GM21526 (cell line): ENCODE data around the gene SPINK9.
"Not testable (repeated sequence)": the region's sequence is repeated elsewhere in the genome, so short reads cannot be mapped to it uniquely, and the experiment has no call there.

Experiments used
- ATAC-seq: cut with Tn5 transposase; IDR thresholded peaks from one replicate; pipeline ENCODE4 v1.9.1; 2021; ENCODE audit warnings: moderate library complexity; ENCODE audit not compliant: unreplicated experiment, low FRiP score

Gene SPINK9, protein sequence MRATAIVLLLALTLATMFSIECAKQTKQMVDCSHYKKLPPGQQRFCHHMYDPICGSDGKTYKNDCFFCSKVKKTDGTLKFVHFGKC

DNA sequence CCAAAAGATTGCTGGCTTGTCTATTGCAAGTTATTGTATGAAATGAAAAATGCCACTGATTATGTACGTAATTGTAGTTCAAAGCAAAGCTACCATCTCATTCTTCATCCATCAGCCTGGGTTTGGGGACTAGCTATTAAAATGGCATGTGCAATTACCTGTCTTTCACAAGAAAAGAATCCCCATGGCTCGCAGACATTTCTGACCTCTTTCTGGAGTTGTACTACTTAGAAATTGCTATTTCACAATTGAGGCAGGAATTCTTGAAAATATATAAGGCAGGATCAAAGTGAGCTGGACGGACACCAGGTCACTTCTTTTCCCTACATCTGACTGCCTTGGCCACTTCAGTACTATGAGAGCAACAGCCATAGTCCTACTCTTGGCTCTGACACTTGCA lies at the start of gene SPINK9:
Gene SPINK9, plus strand, starts transcription at position 301 of the 400 bp plus-strand sequence. Its CDS starts 55 bp downstream, at position 356.
- ATAC-seq, result no peak

DNA sequence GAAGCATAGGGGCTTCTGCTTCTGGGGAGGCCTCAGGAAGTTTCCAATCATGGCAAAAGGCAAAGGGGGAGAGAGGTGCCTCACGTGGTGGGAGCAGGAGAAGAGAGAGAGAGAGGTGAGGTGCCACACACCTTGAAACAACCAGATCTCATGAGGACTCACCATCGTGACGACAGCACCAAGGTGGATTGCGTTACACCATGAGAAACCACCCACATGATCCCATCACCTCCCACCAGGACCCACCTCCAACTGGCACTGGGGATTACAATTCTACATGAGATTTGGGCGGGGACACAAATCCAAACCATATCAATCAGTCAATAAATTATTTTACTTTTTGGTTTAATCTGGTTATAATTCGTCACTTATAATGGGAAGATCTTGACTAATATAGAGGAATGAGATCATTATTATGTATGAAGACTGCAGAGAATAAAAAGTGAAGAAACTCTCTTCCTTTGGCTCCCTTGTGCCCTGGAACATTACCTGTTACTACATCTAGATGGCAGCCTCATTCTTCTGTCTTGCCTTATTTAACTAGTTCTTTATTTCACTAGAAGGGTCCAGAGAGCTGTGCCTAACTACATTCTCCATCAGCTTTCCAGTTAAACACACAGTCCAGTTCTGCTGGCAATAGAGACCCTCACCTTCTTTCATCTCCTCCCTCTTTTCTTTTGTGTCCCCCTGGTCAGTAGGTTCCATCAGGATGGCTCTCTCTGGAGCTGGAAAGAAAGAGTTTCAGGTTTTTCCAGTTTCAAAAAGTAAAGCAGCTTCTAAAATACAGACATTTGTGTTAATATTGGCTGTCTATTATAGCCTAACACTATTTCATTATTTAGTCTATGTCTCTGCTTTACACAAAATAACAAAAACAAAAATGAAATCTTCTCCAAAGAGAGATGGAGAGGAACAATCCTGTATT lies 44.8 kb upstream of the SPINK9 start:
- ATAC-seq, result peak; percentile 53

DNA sequence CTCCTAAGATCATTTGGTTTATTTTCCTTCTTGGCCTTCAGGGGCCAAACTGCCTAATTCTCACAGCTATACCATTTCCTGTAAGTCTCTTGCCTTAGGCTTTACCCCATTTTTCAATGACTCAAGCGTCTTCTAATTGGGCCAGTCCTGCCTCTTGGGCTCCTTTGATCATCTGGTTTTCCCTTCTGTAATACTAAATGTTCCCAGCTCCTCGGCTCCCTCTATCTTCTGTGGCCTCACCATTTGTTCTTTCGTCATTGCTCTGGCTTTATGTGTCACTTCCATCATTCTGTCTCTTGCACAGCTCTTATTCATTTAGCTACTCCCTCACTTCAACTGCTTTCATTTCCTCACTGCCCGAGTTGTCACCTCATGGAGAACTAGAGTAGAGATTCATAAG lies 37.6 kb upstream of the SPINK9 start:
- ATAC-seq, result no peak

DNA sequence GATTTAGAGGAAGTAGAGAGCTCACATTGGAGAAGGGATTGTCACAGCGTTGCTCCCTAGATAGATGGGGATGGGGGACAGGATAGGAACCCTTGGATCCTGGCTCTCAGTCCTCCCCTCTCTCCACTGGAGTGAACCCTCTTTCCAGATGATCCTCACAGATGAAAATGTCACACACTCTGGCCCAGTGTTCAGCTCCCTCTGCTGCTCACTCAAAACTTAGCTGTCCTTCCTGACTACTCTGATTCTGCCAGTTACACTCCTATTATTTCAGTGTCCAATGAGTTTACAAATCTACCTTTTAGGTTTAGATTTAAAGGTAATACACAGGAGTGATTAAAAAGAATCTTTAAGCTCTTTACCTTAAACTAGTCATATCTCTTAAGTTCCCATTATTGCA lies 28.9 kb upstream of the SPINK9 start:
- ATAC-seq, result no peak

DNA sequence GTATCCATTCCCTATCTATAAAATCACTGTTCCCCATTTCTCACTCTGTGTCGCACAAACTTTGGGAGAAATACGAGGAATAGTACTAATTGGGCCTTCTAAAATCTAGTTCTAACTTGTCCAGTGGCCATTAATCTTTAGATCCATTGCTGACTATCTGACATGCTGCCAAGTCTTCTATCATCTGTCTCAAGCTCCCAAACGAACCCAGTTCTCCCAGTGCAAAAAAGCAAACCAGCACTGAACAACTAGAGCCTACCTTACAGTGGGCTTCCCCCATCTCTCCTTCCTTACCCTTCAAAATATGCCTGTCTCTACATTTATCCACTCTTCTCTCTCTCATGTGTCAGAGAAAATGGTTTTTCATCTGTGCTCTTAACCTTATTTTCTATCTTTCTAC lies 26.3 kb upstream of the SPINK9 start:
- no peak for ATAC-seq

DNA sequence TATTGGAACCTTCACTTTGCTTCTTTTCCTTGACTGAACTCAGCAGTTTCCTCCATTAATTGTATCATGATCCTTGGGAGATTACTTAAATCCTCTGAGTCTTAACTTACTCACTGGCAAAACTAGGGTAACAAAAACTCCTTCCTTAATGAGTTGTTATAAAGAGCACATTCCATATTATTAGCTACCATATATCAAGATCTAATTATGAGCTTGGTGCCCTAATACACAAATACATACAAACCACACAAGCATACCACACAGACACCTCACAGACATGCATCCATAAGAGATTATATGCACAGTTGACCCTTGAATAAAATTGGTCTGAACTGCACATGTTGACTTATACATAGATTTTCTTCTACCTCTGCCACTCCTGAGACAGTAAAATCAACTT lies 25.6 kb upstream of the SPINK9 start:
- ATAC-seq, result no peak

DNA sequence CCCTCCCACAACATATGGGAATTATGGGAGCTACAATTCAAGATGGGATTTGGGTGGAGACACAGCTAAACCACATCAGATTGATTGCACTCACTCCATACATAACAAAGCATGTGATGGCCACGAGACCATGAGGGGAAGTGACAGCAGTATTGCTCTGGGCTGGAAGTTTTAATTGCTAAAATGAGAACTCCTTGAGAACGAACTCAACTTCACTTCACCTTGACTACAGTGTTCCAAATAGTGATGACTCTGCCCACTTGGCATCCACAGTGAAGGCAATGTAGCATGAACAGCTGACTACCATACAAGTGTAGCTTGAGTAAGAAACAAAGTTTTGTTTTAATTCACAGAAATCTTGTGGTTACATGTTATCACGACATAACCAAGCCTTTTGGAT lies 23.9 kb upstream of the SPINK9 start:
- ATAC-seq, result no peak

DNA sequence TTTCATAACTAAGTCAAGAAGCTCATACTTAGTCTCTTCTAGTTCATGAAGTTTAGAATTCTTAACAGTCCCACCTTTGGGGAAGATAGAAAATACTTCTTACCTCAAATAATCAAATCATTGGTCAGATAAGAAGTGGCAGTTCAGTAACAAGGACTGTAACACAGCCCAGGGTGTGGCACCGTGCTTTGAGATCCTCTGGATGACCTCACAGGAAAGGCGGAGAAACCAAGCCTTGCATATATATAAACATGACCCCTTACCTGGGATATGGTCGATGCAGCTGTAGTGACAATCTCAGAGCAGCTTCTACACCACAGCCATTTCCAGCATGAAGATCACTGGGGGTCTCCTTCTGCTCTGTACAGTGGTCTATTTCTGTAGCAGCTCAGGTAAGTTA lies 23.2 kb upstream of the SPINK9 start, which contains the start of gene SPINK7:
Gene SPINK7, plus strand, starts transcription at position 271 of the 400 bp plus-strand sequence. Its CDS starts 61 bp downstream, at position 332.
- no peak for ATAC-seq

DNA sequence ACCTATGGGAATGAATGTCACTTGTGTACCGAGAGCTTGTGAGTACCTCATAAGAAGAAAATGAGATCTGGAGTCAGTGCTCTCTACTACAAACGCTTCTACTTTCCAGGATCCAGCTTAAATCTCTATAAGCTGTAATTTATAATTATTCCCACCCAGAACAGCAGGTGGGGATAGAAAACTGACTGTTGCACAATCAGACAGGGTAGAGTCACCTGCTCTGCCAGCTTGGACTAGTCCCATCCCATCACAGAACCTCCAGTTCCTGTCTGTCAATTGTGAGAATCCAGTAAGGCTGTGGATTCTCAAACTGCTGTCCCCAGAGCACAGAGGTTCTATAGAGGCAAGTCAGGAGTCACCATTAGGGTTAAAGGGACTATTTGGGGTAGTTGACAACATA lies 21.2 kb upstream of the SPINK9 start:
- no peak for ATAC-seq

DNA sequence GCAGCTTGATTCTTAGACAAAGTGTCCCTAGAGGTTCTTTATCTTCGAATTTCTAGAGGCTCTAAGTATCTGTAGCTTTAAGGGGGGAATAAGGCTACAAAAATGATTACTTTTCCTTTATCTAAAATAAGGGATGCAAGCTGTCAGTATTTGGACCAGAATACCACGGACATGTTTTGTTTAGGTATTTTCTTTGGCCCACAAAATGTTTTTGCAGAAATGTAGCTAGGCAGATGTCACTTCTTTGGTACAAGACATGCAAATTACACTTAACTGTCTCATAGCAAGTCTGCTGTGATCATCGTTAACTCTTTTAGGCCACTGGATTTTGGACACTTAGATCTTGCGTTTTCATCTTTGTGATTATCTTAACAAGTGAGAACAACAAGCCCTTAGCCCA lies 20.6 kb upstream of the SPINK9 start:
- no peak for ATAC-seq

DNA sequence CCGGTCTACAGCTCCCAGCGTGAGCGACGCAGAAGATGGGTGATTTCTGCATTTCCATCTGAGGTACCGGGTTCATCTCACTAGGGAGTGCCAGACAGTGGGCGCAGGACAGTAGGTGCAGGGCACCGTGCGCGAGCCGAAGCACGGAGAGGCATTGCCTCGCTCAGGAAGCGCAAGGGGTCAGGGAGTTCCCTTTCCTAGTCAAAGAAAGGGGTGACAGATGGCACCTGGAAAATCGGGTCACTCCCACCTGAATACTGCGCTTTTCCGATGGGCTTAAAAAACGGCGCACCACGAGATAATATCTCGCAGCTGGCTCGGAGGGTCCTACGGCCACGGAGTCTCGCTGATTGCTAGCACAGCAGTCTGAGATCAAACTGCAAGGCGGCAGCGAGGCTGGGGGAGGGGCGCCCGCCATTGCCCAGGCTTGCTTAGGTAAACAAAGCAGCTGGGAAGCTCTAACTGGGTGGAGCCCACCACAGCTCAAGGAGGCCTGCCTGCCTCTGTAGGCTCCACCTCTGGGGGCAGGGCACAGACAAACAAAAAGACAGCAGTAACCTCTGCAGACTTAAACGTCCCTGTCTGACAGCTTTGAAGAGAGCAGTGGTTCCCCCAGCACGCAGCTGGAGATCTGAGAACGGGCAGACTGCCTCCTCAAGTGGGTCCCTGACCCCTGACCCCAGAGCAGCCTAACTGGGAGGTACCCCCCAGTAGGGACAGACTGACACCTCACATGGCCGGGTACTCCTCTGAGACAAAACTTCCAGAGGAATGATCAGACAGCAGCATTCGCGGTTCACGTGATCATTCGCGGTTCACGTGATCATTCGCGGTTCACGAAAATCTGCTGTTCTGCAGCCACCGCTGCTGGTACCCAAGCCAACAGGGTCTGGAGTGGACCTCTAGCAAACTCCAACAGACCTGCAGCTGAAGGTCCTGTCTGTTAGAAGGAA lies 15.1 kb upstream of the SPINK9 start:
- ATAC-seq, result not testable (repeated sequence)

DNA sequence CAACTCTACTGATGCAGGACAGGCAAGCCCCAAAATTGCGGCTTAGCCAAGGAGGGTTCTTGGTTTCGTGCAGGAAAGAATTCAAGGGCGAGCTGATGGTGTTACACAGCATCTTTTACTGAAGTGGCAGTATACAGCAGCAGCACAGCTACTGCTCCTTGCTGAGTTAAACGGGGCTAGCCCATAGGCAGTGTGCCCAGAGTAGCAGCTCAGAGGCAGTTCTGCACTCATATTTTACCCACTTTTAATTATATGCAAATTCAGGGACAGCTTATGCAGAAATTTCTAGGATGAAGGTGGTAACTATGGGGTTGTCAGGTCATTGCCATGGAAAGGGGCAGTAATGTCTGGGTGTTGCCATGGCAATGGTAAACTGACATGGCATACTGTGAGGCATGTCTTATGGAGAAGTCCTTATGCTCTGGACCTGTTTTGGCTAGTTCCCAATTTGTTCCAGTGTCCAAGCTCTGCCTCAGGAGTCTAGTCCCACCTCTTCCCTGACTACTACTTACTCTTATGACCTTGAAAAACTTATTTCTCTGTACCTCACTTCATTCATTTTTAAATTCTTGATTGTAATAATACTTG lies 2.0 kb upstream of the SPINK9 start:
- no peak for ATAC-seq

DNA sequence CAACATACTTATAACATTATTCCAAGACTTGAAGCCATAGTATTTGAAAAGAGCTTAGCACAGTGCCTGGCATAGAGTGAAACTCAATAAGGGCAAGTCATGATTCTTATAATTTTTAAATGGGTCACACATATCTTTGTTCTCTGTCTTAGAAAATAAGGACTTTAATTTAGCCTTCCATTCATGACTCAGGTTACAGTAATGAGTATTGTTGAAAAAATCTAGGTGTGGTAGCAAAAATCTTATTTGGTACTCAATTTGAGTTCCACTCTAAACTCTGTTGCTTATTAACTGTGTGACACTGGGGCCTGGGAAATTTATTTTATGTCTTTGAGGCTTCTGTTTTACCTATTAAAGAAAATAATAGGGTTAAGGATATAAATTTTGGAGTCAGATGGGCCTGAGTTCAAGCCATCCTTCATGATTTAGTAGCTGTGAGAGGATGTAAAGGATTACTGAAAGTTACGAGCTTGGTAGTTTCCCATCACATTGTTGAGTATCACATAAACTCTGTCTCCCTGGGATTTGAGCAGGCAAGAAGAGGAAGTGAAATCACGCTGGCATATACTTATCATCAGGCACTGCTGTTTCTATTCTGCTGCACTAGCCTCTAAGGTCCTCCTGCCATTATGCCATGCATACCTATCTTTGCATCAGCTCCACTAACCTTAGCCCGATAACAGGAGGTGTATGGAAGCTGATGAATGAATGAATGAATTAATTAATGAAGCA lies 1.5 kb downstream of the SPINK9 start:
- ATAC-seq, result no peak

DNA sequence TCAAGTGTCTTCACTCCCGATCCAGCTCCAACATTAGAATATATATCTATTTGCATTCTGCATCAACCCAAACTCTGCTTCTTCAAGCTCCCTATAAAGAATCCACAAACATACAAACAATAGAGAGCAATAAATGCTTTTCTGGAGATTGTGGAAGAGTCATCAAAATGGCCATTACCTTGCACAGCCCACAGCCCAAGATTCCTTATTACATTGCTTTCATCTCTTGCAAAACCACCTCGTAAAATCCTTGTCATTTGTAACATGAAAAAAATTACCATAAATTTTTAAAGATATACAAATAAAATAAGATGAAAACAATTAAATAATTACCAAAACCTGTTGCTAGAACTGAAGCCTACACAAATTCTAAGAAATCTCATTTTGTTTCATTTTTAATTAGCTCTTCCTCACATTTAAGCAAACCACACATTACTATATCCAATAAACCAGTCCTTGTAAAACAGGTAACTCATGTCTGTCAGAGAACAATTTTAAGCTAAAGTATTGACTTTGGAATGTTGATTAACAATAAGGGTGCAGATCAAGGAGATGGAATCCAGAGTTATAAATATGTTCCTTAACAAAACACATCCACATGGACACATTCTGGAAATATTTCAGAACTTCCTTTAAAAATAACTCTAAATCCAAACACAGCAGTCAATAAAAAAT lies 7.1 kb downstream of the SPINK9 start:
- ATAC-seq, result no peak

DNA sequence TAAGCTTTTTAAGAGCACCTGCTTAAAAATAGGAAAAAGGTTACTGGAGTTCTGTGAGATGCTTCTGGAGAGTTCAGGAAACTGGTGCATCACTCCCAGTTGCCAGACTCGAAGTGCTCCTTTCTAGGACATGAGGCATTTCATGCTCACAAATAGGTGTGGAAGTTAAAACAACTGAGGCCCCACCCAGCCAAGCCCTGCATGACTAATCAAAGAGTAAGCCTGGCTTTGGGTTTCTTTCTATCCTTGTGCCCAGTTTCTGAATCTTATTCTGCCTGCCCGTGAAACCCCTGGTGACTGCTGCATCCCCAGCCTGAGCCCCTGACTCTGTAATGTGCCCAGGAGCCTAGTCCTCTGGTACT lies 7.7 kb downstream of the SPINK9 start:
- ATAC-seq, result no peak

DNA sequence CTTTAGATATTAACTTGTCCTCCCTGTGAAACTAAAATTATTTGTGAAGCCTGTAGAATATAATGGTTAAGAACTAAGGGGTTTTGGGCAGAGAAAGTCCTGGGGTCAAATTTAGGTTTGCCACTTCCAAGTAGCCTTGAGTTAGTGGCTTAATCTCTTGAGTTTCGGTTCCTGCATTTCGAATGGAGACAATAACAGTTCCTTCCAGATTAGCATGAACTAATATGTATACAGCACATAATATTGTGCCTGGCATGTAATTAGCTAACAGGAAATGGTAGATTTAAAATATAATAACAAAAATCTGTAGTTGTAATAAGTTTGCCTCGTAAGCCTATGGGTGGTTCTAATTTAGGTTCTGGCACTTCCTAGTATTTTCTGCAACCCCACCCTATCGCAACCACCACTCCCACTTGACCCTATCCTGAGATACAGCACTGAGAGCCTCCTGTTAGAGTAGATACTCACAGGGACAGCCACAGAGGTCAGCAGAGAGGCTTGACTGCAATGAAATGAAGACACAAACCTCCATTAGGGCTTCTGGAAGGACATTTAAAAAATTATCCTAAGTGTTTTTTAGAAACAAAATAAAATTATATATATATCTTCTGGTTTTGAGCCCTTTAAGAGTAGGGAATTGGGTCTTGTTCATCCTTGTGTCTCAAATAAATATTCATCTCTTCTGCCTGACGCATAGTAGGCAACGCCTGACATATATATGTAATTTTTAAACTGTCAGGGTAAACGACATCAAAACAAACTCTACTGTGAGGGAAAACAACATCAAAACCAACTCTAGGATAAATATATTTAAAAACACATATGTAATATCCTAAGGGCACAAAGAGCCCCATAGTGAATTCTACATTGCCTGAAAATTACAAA lies 8.5 kb downstream of the SPINK9 start:
- ATAC-seq, result no peak

DNA sequence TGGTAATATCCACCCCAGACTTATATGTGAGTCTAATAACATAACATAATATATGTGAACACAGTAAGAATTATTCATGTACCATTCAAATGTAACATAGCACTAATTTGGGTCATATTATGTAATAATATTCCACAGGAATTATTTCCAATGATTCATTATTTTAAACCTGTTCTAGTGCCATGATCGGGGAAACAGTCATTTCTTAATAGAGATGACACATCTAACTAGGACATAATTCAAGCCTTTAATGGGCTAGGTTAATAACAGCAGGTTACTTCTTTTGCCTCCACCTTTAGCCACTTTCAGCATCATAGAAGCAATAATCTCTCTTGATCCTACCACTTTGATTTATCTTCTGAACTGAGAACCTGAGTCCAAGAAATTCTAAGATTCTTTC lies 12.3 kb downstream of the SPINK9 start:
- no peak for ATAC-seq

DNA sequence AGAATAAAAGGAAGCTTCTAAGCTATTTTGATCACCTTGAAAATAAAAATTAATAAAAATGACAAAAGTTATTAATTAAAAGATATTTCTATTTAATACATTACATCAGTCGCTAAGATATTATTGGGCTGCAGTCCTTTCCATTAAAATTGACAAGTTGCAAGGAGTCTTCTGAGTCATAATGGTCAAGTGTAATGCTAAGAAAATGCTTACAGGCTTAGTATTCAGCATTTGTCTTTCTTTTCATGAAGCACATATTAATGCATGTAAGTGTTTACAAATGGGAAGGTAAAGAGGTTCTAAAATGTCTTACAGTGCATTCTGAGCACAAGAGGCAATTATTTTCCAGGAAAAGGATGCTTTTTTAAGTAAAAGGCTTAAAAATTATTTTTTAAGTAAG lies 17.3 kb downstream of the SPINK9 start:
- no peak for ATAC-seq

DNA sequence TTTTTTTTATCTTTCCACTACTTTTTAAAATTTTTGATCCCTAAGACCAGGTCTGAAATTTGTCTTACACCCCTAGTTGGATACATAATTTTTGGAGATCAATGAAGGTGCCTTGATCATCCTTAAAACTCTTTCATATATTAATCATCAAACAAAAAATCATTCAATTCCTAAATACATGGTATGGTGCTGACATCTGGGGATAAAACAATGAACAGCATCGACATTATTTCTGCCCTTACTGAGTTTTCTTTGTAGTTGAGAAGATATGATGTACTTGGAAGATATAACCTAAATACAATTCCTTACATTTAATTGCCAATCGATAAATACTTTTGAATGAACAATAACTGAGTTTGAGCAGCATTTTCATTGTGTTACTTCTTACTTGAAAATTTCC lies 18.3 kb downstream of the SPINK9 start:
- ATAC-seq, result no peak
